ENCODE measurements around the gene ILF3.

Gene ILF3

GRCh38 chr19:10678813-10679212 is 24.7 kb downstream of the ILF3 start:
- no peak for DNase-seq

GRCh38 chr19:10679743-10680142 is 25.6 kb downstream of the ILF3 start:
- no peak for DNase-seq

- no peak for DNase-seq
Observed at GRCh38 chr19:10680545-10681135, 26.5 kb downstream of the ILF3 start.

- no peak for DNase-seq
Observed at GRCh38 chr19:10681658-10682057, 27.5 kb downstream of the ILF3 start.

- peak; percentile 14 for DNase-seq
Observed at GRCh38 chr19:10682397-10683063, 28.4 kb downstream of the ILF3 start.

GRCh38 chr19:10683064-10683426 is 28.9 kb downstream of the ILF3 start:
- no peak for DNase-seq

GRCh38 chr19:10683582-10683981 is 29.4 kb downstream of the ILF3 start:
- no peak for DNase-seq

GRCh38 chr19:10685210-10685609 is 31.1 kb downstream of the ILF3 start:
- no peak for DNase-seq

GRCh38 chr19:10686193-10686592 is 32.0 kb downstream of the ILF3 start:
- no peak for DNase-seq

- DNase-seq = no peak
Observed at GRCh38 chr19:10686661-10687517, 32.7 kb downstream of the ILF3 start.

GRCh38 chr19:10687518-10688288 is 33.6 kb downstream of the ILF3 start:
- DNase-seq = no peak

GRCh38 chr19:10688545-10689280 is 34.6 kb downstream of the ILF3 start:
- DNase-seq = no peak

- DNase-seq = no peak
Observed at GRCh38 chr19:10690341-10690781, 36.2 kb downstream of the ILF3 start.

- DNase-seq = no peak
Observed at GRCh38 chr19:10691178-10691881, 37.2 kb downstream of the ILF3 start.

GRCh38 chr19:10691883-10692282 is 37.7 kb downstream of the ILF3 start:
- DNase-seq = no peak

- no peak for DNase-seq
Observed at GRCh38 chr19:10692673-10693264, 38.6 kb downstream of the ILF3 start.

- no peak for DNase-seq
Observed at GRCh38 chr19:10694706-10695307, 40.7 kb downstream of the ILF3 start.

- peak; percentile 95 for DNase-seq
Observed at GRCh38 chr19:10695401-10696398, 41.6 kb downstream of the ILF3 start.

GRCh38 chr19:10699650-10700335 is 45.6 kb downstream of the ILF3 start:
- no peak for DNase-seq
